HepG2 (cell line): ENCODE measurements around the gene NPAS2. TPM values are rescaled to one million over a fixed set of nuclear protein-coding genes. Genes with fewer than 3 reads are reported as not detected.
A peak's percentile ranks its signal among the peaks of the same experiment; 100 is the strongest.

Experiments
- ATAD3A ChIP-seq: sonication (generic); formaldehyde crosslinking; IDR thresholded peaks from 2 replicates; pipeline ENCODE4 v1.4.0; 2020; ENCODE audit warnings: missing genetic modification reagents
- ATF6 ChIP-seq: sonication (generic); formaldehyde crosslinking; conservative IDR thresholded peaks from 2 replicates; pipeline ENCODE4 v1.4.0; 2020; ENCODE audit warnings: missing genetic modification reagents
- CREBL2 ChIP-seq: sonication (generic); formaldehyde crosslinking; IDR thresholded peaks from 2 replicates; pipeline ENCODE4 v1.8.1; 2023; ENCODE audit warnings: missing genetic modification reagents, mild to moderate bottlenecking, borderline replicate concordance
- ELF3 ChIP-seq: IDR thresholded peaks from 2 replicates; pipeline ENCODE4 v1.6.1; 2016; ENCODE audit warnings: missing genetic modification reagents, missing compliant biosample characterization
- FOXJ3 ChIP-seq: sonication (generic); formaldehyde crosslinking; IDR thresholded peaks from 2 replicates; pipeline ENCODE4 v1.4.0; 2020; ENCODE audit warnings: missing genetic modification reagents, mild to moderate bottlenecking, borderline replicate concordance
- KLF9 ChIP-seq: IDR thresholded peaks from 2 replicates; pipeline ENCODE4 v1.6.1; 2016; ENCODE audit warnings: low read depth
- KMT2B ChIP-seq: IDR thresholded peaks from 2 replicates; pipeline ENCODE4 v1.6.1; 2016; ENCODE audit warnings: missing genetic modification reagents, missing compliant biosample characterization
- MEIS2 ChIP-seq: sonication (generic); formaldehyde crosslinking; IDR thresholded peaks from 2 replicates; pipeline ENCODE4 v1.9.0; 2021; ENCODE audit warnings: mild to moderate bottlenecking, missing genetic modification reagents
- PAX8 ChIP-seq: sonication (generic); formaldehyde crosslinking; IDR thresholded peaks from 2 replicates; pipeline ENCODE4 v1.8.0; 2022; ENCODE audit warnings: mild to moderate bottlenecking, missing genetic modification reagents, borderline replicate concordance
- PBX2 ChIP-seq: IDR thresholded peaks from 2 replicates; pipeline ENCODE4 v1.6.1; 2016; ENCODE audit warnings: control low read depth
- PCBP1 ChIP-seq: fragments of 200-400 bp; formaldehyde crosslinking; IDR thresholded peaks from 2 replicates; pipeline ENCODE4 v1.6.1; 2017; ENCODE audit warnings: mild to moderate bottlenecking, low read depth, low read length, borderline replicate concordance
- RCOR2 ChIP-seq: IDR thresholded peaks from 2 replicates; pipeline ENCODE4 v1.6.1; 2016; ENCODE audit warnings: missing biosample characterization, missing genetic modification reagents
- REST ChIP-seq, 2 experiments: IDR thresholded peaks; 2 replicates each; pipeline ENCODE4 v1.6.1; 2011 to 2012; ENCODE audit warnings: low read length in 2 of 2, borderline replicate concordance in 1 of 2, low read depth in 1 of 2, mild to moderate bottlenecking in 1 of 2, moderate library complexity in 1 of 2
- STAT5B ChIP-seq: sonication (generic); formaldehyde crosslinking; IDR thresholded peaks from 2 replicates; pipeline ENCODE4 v1.4.0; 2020; ENCODE audit warnings: missing genetic modification reagents
- TARDBP ChIP-seq: sonication (generic); formaldehyde crosslinking; IDR thresholded peaks from 2 replicates; pipeline ENCODE4 v1.8.0; 2022; ENCODE audit warnings: mild to moderate bottlenecking, missing genetic modification reagents
- TBX3 ChIP-seq: fragments of 450-650 bp; IDR thresholded peaks from 2 replicates; pipeline ENCODE4 v1.6.1; 2017; ENCODE audit warnings: antibody characterized with exemption, mild to moderate bottlenecking, inconsistent platforms, borderline replicate concordance
- ZGPAT ChIP-seq: IDR thresholded peaks from 2 replicates; pipeline ENCODE4 v1.6.1; 2016; ENCODE audit warnings: mild to moderate bottlenecking
- ZNF335 ChIP-seq: sonication (generic); formaldehyde crosslinking; IDR thresholded peaks from 2 replicates; pipeline ENCODE4 v1.4.0; 2020; ENCODE audit warnings: missing genetic modification reagents
- ZNF431 ChIP-seq: sonication (generic); formaldehyde crosslinking; IDR thresholded peaks from 2 replicates; pipeline ENCODE4 v1.9.0; 2022; ENCODE audit warnings: missing genetic modification reagents, low read depth, mild to moderate bottlenecking, borderline replicate concordance
- ZNF577 ChIP-seq: sonication (generic); formaldehyde crosslinking; IDR thresholded peaks from 2 replicates; pipeline ENCODE4 v1.4.0; 2020; ENCODE audit warnings: mild to moderate bottlenecking, low read depth, missing genetic modification reagents, borderline replicate concordance
- ZNF605 ChIP-seq: sonication (generic); formaldehyde crosslinking; IDR thresholded peaks from 2 replicates; pipeline ENCODE4 v1.8.0; 2022; ENCODE audit warnings: mild to moderate bottlenecking, missing genetic modification reagents
- polyA plus RNA-seq, 8 experiments: library from polyadenylated mRNA; depleted of rRNA in 3 of 8; stranded (reverse) in 7 of 8; unstranded in 1 of 8; fragments of >200 nt; fragmentation: Illumina TruSeq in 4 of 8; extraction: Trizol in 4 of 8; gene quantifications; 2 replicates each; pipeline versions ENCODE4 v1.2.1 to v1.2.3, GENCODE V29; 2011 to 2016; ENCODE audit warnings: low read depth in 4 of 8, missing spikeins in 1 of 8, mixed read lengths in 1 of 8; ENCODE audit not compliant: insufficient read depth in 1 of 8
- total RNA-seq, 5 experiments: library from RNA; depleted of rRNA; stranded (reverse); fragments of >200 nt; fragmentation: Illumina TruSeq; extraction: Trizol; gene quantifications; 2 replicates each; pipeline ENCODE4 v1.2.3, GENCODE V29; 2016; ENCODE audit warnings: low read depth in 1 of 5

NPAS2 gene
- total and polyA plus RNA-seq, 2 of the 13 experiments (the other 11 are each of a cell fraction or from before 2014, with no cell fraction given): 14.8 to 37.5 TPM

- TF ChIP-seq ATF6 (CRISPR knock-in tag): peak; percentile 97
- peak; percentile 98 for TF ChIP-seq KMT2B (CRISPR knock-in tag)
- peak; percentile 97; the same call in 1 of the 2 replicates for TF ChIP-seq ZNF577 (CRISPR knock-in tag)
- TF ChIP-seq ZGPAT (CRISPR knock-in tag): peak; percentile 99
- TF ChIP-seq PCBP1: peak; percentile 81; the same call in 1 of the 2 replicates
- peak; percentile 99 for TF ChIP-seq KLF9 (CRISPR knock-in tag)
- peak in 1 of 2 experiments; percentile 86; a peak in 2 of 4 replicates for TF ChIP-seq REST (IDR thresholded peaks at IDR 0.05; ENCODE audit: borderline replicate concordance in 1 of 2, low read depth in 1 of 2, low read length in 2 of 2)
- TF ChIP-seq STAT5B: peak; percentile 91
- TF ChIP-seq MEIS2 (CRISPR knock-in tag): peak; percentile 93
- peak; percentile 50; the same call in 1 of the 2 replicates for TF ChIP-seq FOXJ3 (CRISPR knock-in tag)
- TF ChIP-seq PAX8: peak; percentile 98; the same call in 1 of the 2 replicates
- TF ChIP-seq ZNF335: peak; percentile 96
- peak; percentile 63; the same call in 1 of the 2 replicates for TF ChIP-seq TBX3
- TF ChIP-seq TARDBP (CRISPR knock-in tag): peak; percentile 99
- peak; percentile 99 for TF ChIP-seq ZNF605
- peak; percentile 97 for TF ChIP-seq ELF3 (CRISPR knock-in tag)
- no peak for TF ChIP-seq PBX2
- TF ChIP-seq RCOR2 (CRISPR knock-in tag): peak; percentile 65; the same call in 1 of the 2 replicates
- no peak for TF ChIP-seq ATAD3A (CRISPR knock-in tag)
- TF ChIP-seq CREBL2 (CRISPR knock-in tag): peak; percentile 83; the same call in 1 of the 2 replicates
- peak; percentile 97 for TF ChIP-seq ZNF431
Observed at GRCh38 chr2:101001691-101002561, 182.0 kb downstream of the NPAS2 start, which contains the start of gene RPL31 (continued).
